Neural crest cell (in vitro differentiated cells): ENCODE data around the gene PCBP1. TPM values are rescaled to one million over a fixed set of nuclear protein-coding genes. Genes with fewer than 3 reads are reported as not detected.

Experiments
- DNase-seq: peaks from one replicate; pipeline ENCODE4 v3.0.0; 2021; ENCODE audit warnings: low read depth, mixed read lengths, low spot score
- H3K27ac Mint-ChIP-seq: one replicate; pipeline ENCODE4 v1.8.0; 2021; ENCODE audit warnings: mild to moderate bottlenecking, mixed read lengths; ENCODE audit not compliant: unreplicated experiment
- H3K27me3 Mint-ChIP-seq: 2 replicates; pipeline ENCODE4 v1.8.0; 2021; ENCODE audit warnings: low read depth, mild to moderate bottlenecking, mixed read lengths
- H3K36me3 Mint-ChIP-seq: 2 replicates; pipeline ENCODE4 v1.8.0; 2021; ENCODE audit warnings: low read depth, mild to moderate bottlenecking, mixed read lengths
- H3K4me1 Mint-ChIP-seq: 2 replicates; pipeline ENCODE4 v1.8.0; 2021; ENCODE audit warnings: mixed read lengths
- H3K4me3 Mint-ChIP-seq: one replicate; pipeline ENCODE4 v1.8.0; 2021; ENCODE audit warnings: mild to moderate bottlenecking, mixed read lengths
- H3K9me3 Mint-ChIP-seq: 2 replicates; pipeline ENCODE4 v1.8.0; 2021; ENCODE audit warnings: mixed read lengths
- total RNA-seq: library from RNA; stranded (reverse); gene quantifications from 2 replicates; pipeline ENCODE4 v1.2.1, GENCODE V29; 2021
- TF ChIP-seq, protein P1 (sequence below): fragments of 200-600 bp; sonication (generic); conservative IDR thresholded peaks from 2 replicates; pipeline ENCODE4 v1.5.0; 2021; ENCODE audit warnings: antibody characterized with exemption, mild to moderate bottlenecking

PCBP1 gene
- total RNA-seq, 1 donor from 2014 or later: 365 TPM

DNA sequence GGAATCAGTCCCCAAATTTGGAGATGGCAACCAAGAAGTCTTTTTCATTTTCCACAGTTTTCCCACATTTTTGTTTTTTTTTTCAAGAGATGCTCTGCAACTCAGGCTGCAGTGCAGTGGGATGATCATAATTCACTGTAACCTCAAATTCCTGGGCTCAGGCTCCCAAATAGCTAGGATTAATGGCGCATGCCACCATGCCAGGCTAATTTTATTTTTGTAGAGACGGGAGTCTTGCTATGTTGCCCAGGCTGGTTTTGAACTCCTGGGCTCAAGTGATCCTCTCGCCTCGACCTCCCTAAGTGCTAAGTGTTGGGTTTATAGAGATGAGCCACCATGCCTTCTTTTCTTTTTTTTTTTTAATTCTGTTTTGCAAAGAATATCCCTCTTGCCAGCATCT lies 35.2 kb downstream of the PCBP1 start:
- Mint-ChIP-seq H3K27ac (no peak overlapping the region), H3K27me3 (peaks cover 2% of the 10 kb centered on the region), H3K36me3 (no peaks in the 10 kb centered on the region), H3K9me3 (no peaks in the 10 kb centered on the region), H3K4me1 (peaks cover 63% of the 10 kb centered on the region), H3K4me3 (peak overlapping the region; percentile 93)
- TF ChIP-seq, protein P1, sequence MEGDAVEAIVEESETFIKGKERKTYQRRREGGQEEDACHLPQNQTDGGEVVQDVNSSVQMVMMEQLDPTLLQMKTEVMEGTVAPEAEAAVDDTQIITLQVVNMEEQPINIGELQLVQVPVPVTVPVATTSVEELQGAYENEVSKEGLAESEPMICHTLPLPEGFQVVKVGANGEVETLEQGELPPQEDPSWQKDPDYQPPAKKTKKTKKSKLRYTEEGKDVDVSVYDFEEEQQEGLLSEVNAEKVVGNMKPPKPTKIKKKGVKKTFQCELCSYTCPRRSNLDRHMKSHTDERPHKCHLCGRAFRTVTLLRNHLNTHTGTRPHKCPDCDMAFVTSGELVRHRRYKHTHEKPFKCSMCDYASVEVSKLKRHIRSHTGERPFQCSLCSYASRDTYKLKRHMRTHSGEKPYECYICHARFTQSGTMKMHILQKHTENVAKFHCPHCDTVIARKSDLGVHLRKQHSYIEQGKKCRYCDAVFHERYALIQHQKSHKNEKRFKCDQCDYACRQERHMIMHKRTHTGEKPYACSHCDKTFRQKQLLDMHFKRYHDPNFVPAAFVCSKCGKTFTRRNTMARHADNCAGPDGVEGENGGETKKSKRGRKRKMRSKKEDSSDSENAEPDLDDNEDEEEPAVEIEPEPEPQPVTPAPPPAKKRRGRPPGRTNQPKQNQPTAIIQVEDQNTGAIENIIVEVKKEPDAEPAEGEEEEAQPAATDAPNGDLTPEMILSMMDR: no peak
- no peak for DNase-seq

DNA sequence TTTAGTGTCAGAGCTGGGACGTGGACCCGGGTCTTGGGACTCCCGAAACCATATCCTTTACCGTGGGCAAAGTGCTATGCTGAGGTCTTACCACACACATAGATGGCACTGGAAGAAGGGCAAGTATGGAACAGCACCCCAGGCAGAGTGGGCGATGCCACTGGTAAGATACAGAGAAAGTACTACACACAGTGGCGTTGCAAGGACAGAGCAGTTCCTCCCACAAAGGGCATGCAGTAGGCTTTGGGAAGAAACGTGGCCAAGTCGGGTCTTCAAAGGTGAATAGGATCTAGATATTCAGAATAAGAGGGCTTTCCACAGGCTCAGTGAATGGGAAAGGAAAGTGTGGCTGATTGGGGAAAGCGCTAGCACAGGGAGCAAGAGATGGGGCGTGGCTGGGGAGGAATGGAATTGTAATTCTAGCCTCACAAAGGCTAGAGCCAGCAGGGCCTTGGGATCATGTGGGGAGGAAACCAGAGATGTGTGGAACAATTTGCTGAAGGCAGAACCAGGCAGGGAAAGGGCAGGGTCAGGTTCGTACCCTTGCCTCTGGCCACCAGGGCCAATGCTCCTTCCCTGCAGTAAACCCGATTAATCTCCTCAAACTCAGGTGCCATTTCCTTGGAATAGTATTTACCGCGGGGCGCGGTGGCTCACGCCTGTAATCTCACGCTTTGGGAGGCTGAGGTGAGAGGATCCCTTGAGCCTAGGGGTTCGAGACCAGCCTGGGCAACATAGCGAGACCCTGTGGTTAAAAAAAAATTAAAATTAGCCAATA lies 36.0 kb downstream of the PCBP1 start:
- no peaks in the 10 kb centered on the region for H3K36me3 Mint-ChIP-seq
- no peaks in the 10 kb centered on the region for H3K9me3 Mint-ChIP-seq
- peaks cover 2% of the 10 kb centered on the region for H3K27me3 Mint-ChIP-seq
- peak overlapping the region; percentile 93 for H3K4me3 Mint-ChIP-seq
- peak; percentile 46 for DNase-seq
- TF ChIP-seq, protein P1: peak; percentile 5
- H3K27ac Mint-ChIP-seq: peak overlapping the region; percentile 100
- peaks cover 56% of the 10 kb centered on the region for H3K4me1 Mint-ChIP-seq

DNA sequence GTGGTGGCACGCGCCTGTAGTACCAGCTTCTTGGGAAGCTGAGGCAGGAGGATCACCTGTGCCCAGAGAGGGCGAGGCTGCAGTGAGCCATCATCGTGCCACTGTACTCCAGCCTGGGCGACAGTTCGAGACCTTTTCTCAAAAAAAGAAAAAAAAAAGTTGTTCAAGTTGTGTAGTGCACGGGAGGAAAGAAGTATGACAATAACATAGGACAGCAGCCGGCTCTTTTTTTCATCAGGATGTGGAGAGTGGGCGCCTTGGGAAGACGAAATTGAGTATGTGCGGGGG lies 36.5 kb downstream of the PCBP1 start:
- TF ChIP-seq, protein P1: peak; percentile 6
- DNase-seq: no peak
- Mint-ChIP-seq H3K9me3 (no peaks in the 10 kb centered on the region), H3K27ac (peak overlapping the region; percentile 100), H3K36me3 (no peaks in the 10 kb centered on the region), H3K27me3 (peaks cover 2% of the 10 kb centered on the region), H3K4me3 (peak overlapping the region; percentile 93), H3K4me1 (peaks cover 53% of the 10 kb centered on the region)

DNA sequence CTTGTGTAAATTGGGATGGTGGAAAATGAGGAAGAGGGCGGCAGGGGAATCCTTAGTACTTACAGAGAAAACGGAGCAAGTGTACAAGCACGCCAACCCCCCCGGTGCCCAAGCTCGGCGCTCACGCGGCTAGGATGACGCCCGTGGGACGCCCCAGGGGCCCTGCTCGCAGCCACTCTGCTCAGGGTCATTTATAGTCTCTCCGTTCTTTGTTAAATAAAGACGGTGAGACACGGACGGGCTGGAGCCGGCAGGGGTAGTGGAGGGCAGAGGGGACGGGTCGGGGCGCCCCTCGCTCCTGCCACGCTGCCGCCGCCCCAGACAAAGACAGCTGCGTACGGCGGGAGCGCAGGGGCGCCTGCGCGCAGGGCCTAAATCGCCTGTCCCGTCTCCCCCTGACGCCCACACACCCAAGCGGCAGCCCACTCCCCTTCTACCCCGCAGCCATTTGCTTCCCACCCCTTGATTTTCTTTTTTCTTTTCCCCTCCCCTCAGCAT lies 37.8 kb downstream of the PCBP1 start:
- no peaks in the 10 kb centered on the region for H3K9me3 Mint-ChIP-seq
- TF ChIP-seq, protein P1: peak; percentile 23
- peak overlapping the region; percentile 100 for H3K27ac Mint-ChIP-seq
- peak overlapping the region; percentile 93 for H3K4me3 Mint-ChIP-seq
- DNase-seq: peak; percentile 60
- peaks cover 2% of the 10 kb centered on the region for H3K27me3 Mint-ChIP-seq
- no peaks in the 10 kb centered on the region for H3K36me3 Mint-ChIP-seq
- peaks cover 45% of the 10 kb centered on the region for H3K4me1 Mint-ChIP-seq

DNA sequence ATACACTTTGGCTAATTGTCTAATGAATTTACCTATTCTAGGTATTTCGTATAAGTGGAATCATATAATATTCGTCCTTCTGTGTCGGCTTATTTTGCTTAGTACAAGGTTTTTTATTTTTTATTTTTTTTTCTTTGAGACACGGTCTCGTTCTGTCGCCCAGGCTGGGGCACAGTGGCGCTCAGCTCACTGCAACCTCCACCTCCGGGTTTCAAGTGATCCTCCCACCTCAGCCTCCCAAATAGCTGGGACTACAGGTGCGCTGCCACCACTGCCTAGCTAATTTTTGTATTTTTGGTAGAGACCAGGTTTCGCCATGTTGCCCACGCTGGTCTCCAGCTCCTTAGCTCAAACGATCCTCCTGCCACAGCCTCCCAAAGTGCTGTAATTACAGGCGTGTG lies 38.2 kb downstream of the PCBP1 start:
- TF ChIP-seq, protein P1: no peak
- DNase-seq: no peak
- Mint-ChIP-seq H3K4me3 (peak overlapping the region; percentile 93), H3K36me3 (no peaks in the 10 kb centered on the region), H3K4me1 (peaks cover 45% of the 10 kb centered on the region), H3K27ac (peak overlapping the region; percentile 100), H3K27me3 (peaks cover 2% of the 10 kb centered on the region), H3K9me3 (no peaks in the 10 kb centered on the region)
